ENCODE measurements around the gene LNPK.
"Not testable (repeated sequence)": the region's sequence is repeated elsewhere in the genome, so short reads cannot be mapped to it uniquely, and the experiment has no call there.

The LNPK gene

GRCh38 chr2:175965773-175966172 lies 36.3 kb downstream of the LNPK start:
- no peak for DNase-seq

- peak; percentile 34 for DNase-seq
Measured at GRCh38 chr2:175964195-175964594, 37.9 kb downstream of the LNPK start.

- not testable (repeated sequence) for DNase-seq
Measured at GRCh38 chr2:175963171-175963570, 38.9 kb downstream of the LNPK start.

GRCh38 chr2:175957845-175958244 lies 44.2 kb downstream of the LNPK start:
- DNase-seq: no peak

- DNase-seq: peak; percentile 5
Measured at GRCh38 chr2:175955136-175955535, 46.9 kb downstream of the LNPK start.

GRCh38 chr2:175950512-175950911 lies 51.6 kb downstream of the LNPK start:
- no peak for DNase-seq

- no peak for DNase-seq
Measured at GRCh38 chr2:175948191-175948590, 53.9 kb downstream of the LNPK start.

GRCh38 chr2:175947073-175947472 lies 55.0 kb downstream of the LNPK start:
- no peak for DNase-seq

- DNase-seq: no peak
Measured at GRCh38 chr2:175941699-175942098, 60.4 kb downstream of the LNPK start.

- no peak for DNase-seq
Measured at GRCh38 chr2:175937216-175937615, 64.9 kb downstream of the LNPK start.

GRCh38 chr2:175935289-175936181 lies 66.5 kb downstream of the LNPK start:
- no peak for DNase-seq

GRCh38 chr2:175932675-175933074 lies 69.4 kb downstream of the LNPK start:
- no peak for DNase-seq

GRCh38 chr2:175931805-175932204 lies 70.3 kb downstream of the LNPK start:
- DNase-seq: no peak

- DNase-seq: no peak
Measured at GRCh38 chr2:175930504-175930903, 71.6 kb downstream of the LNPK start.

GRCh38 chr2:175929850-175930249 lies 72.2 kb downstream of the LNPK start:
- DNase-seq: no peak

- peak; percentile 25 for DNase-seq
Measured at GRCh38 chr2:175926272-175926671, 75.8 kb downstream of the LNPK start.

GRCh38 chr2:175922160-175922559 lies 79.9 kb downstream of the LNPK start:
- no peak for DNase-seq

- no peak for DNase-seq
Measured at GRCh38 chr2:175918935-175919334, 83.1 kb downstream of the LNPK start.

GRCh38 chr2:175914846-175915245 lies 87.2 kb downstream of the LNPK start:
- no peak for DNase-seq

GRCh38 chr2:175913849-175914743 lies 88.0 kb downstream of the LNPK start:
- DNase-seq: not testable (repeated sequence)

GRCh38 chr2:175913267-175913666 lies 88.8 kb downstream of the LNPK start:
- DNase-seq: not testable (repeated sequence)

- no peak for DNase-seq
Measured at GRCh38 chr2:175904035-175904434, 98.0 kb downstream of the LNPK start.

GRCh38 chr2:175903384-175903936 lies 98.6 kb downstream of the LNPK start:
- DNase-seq: no peak
